ENCODE measurements around the gene LAMP1. TPM values are rescaled to one million over a fixed set of nuclear protein-coding genes. Genes with fewer than 3 reads are reported as not detected.

LAMP1 gene
- total RNA-seq, 1 donor from 2014 or later, result 110 TPM

DNA sequence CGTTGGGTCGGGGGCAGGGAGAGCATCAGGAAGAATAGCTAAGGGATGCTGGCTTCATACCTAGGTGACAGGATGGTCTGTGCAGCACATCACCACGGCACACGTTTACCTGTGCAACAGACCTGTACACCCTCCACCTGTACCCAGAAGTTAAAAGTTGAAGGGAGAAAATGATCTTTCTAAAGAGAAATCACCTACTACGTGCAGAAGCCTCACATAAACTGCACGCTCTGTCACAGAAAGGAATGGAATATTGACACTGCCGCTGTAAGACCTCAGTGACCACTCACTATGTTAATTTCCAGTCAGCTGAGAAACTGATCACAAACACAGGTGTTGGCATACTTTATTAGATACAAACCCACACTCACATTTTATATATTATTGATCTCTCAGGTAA, 26.8 kb downstream of the LAMP1 start:
- Mint-ChIP-seq H3K27ac (ENCODE audit: unreplicated experiment) (peak overlapping the region; percentile 67), H3K36me3 (ENCODE audit: low read depth) (peaks cover 7% of the 10 kb centered on the region), H3K27me3 (ENCODE audit: low read depth) (no peaks in the 10 kb centered on the region), H3K4me1 (no peaks in the 10 kb centered on the region), H3K9me3 (no peaks in the 10 kb centered on the region), H3K4me3 (no peak overlapping the region)
- TF ChIP-seq, protein P1, sequence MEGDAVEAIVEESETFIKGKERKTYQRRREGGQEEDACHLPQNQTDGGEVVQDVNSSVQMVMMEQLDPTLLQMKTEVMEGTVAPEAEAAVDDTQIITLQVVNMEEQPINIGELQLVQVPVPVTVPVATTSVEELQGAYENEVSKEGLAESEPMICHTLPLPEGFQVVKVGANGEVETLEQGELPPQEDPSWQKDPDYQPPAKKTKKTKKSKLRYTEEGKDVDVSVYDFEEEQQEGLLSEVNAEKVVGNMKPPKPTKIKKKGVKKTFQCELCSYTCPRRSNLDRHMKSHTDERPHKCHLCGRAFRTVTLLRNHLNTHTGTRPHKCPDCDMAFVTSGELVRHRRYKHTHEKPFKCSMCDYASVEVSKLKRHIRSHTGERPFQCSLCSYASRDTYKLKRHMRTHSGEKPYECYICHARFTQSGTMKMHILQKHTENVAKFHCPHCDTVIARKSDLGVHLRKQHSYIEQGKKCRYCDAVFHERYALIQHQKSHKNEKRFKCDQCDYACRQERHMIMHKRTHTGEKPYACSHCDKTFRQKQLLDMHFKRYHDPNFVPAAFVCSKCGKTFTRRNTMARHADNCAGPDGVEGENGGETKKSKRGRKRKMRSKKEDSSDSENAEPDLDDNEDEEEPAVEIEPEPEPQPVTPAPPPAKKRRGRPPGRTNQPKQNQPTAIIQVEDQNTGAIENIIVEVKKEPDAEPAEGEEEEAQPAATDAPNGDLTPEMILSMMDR (conservative IDR thresholded peaks at IDR 0.05), result no peak
- DNase-seq (ENCODE audit: low read depth, low spot score), result no peak

DNA sequence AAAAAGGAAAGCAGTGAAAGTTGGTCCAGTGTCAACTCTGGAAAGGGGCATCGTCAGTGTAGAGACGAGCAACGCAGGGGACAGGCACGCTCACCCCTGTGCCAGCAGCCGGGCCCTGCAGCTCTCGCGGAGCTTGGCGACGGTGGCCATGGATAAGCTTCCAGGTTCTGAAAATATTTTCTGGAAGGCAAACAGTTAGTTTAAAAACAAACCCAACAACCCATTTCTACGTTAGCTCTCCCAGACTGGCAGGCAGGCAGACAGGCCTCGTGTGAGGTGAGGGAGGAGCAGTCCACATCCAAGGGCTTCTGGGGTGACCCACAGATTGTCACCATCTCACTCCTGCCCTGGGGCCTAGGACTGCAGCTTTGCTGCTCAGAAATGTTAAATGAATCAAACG, 27.4 kb downstream of the LAMP1 start:
- H3K27ac Mint-ChIP-seq (ENCODE audit: unreplicated experiment), result no peak overlapping the region

DNA sequence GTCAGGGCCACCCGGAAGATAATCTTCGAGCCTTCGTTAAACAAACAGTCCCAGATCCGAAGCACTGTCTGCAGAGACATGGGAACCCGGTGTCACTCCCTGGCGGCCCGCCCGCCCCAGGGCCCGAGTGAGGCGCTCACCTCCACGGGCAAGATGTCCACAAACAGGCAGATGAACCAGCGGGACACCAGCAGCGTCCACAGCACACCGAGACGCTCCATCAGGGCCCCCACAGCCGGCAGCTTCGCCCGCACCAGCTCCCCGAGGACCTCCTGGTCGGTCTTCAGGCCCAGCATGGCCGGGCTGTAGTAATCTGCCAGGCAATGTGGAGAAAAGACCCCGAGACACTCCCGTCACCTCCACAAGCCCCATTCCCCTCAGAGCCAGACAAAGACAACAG, 28.7 kb downstream of the LAMP1 start:
- TF ChIP-seq, protein P1 (conservative IDR thresholded peaks at IDR 0.05), result no peak
- H3K9me3 Mint-ChIP-seq, result no peaks in the 10 kb centered on the region
- peaks cover 7% of the 10 kb centered on the region for H3K36me3 Mint-ChIP-seq (ENCODE audit: low read depth)
- H3K27me3 Mint-ChIP-seq (ENCODE audit: low read depth), result no peaks in the 10 kb centered on the region
- no peaks in the 10 kb centered on the region for H3K4me1 Mint-ChIP-seq
- H3K4me3 Mint-ChIP-seq, result no peak overlapping the region
- DNase-seq (ENCODE audit: low read depth, low spot score), result no peak
- H3K27ac Mint-ChIP-seq (ENCODE audit: unreplicated experiment), result no peak overlapping the region

More for the DNA sequence above, 27.4 kb downstream of the LAMP1 start:
- TF ChIP-seq, protein P1 (conservative IDR thresholded peaks at IDR 0.05), result no peak
- no peaks in the 10 kb centered on the region for H3K4me1 Mint-ChIP-seq
- H3K4me3 Mint-ChIP-seq, result no peak overlapping the region
- H3K9me3 Mint-ChIP-seq, result no peaks in the 10 kb centered on the region
- H3K36me3 Mint-ChIP-seq (ENCODE audit: low read depth), result peaks cover 7% of the 10 kb centered on the region
- DNase-seq (ENCODE audit: low read depth, low spot score), result no peak
- no peaks in the 10 kb centered on the region for H3K27me3 Mint-ChIP-seq (ENCODE audit: low read depth)

DNA sequence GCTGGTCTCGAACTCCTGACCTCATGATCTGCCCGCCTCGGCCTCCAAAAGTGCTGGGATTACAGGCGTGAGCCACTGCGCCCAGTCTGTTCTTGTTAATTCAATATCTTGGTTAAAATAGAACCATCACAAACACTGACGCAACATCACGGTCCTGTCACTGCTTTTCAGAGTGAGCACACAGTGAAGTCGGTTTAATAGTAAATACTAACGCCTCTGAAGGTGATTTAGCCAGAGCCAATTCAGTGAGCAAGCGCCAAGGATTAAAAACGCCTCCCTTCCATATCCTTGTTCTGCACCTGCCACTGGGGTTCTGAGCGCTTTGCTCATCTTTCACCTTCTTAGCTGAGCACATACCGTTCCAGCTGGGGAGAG, 30.3 kb downstream of the LAMP1 start:
- Mint-ChIP-seq H3K4me1 (no peaks in the 10 kb centered on the region), H3K36me3 (ENCODE audit: low read depth) (peaks cover 10% of the 10 kb centered on the region), H3K4me3 (no peak overlapping the region), H3K27ac (ENCODE audit: unreplicated experiment) (no peak overlapping the region), H3K9me3 (no peaks in the 10 kb centered on the region), H3K27me3 (ENCODE audit: low read depth) (no peaks in the 10 kb centered on the region)
- no peak for DNase-seq (ENCODE audit: low read depth, low spot score)
- TF ChIP-seq, protein P1 (conservative IDR thresholded peaks at IDR 0.05), result no peak

DNA sequence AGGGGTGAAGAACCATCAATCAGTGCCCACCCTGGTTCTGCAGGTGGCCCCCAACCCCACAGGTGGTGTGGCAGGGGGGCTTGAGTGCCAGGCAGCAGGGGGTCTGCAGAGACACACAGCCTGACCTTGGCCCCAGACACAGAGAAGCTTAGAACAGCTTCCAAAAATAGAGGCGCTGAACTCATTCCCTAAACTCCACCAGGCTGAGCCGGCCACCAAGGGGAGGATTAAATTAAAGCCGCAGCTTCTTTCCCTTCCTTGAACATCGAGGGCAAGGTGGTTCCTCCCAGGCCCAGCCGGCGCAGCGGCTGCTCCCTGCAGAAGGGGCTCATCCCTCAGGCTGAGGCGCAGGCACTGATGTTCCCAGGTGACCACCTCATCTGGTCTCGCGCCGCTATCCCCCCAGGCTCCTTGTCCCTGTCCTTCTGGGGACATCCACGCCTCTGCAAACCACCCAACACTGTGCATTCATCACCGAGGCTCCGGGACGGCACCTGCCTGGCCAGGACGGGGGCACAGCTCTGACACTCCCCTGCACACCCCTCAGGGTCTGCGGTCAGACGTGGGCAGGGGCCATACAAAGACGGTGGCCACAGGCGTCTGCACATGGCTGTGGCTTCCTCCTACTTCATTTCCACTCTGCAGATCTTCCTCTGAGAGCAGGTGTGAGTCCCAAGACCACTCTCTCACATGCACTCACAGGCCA, 30.9 kb downstream of the LAMP1 start:
- H3K4me3 Mint-ChIP-seq, result no peak overlapping the region
- no peaks in the 10 kb centered on the region for H3K9me3 Mint-ChIP-seq
- no peaks in the 10 kb centered on the region for H3K4me1 Mint-ChIP-seq
- TF ChIP-seq, protein P1 (conservative IDR thresholded peaks at IDR 0.05), result no peak
- no peak overlapping the region for H3K27ac Mint-ChIP-seq (ENCODE audit: unreplicated experiment)
- H3K36me3 Mint-ChIP-seq (ENCODE audit: low read depth), result peaks cover 10% of the 10 kb centered on the region
- no peak for DNase-seq (ENCODE audit: low read depth, low spot score)
- no peaks in the 10 kb centered on the region for H3K27me3 Mint-ChIP-seq (ENCODE audit: low read depth)
